Activated CD4-positive, alpha-beta T cell treated with anti-CD3 and anti-CD28 coated beads, Interleukin-10, Interleukin-2, amounts not matched to agents 100 ng/mL and 50 ng/mL, durations not matched to agents 16 hours and 8 hours (primary cell): ENCODE measurements around the gene PWP2.
"Not testable (repeated sequence)": the region's sequence is repeated elsewhere in the genome, so short reads cannot be mapped to it uniquely, and the experiment has no call there.

Experiments
- DNase-seq: peaks from one replicate; pipeline ENCODE4 v3.0.0-alpha.2; 2020

The PWP2 gene

DNA sequence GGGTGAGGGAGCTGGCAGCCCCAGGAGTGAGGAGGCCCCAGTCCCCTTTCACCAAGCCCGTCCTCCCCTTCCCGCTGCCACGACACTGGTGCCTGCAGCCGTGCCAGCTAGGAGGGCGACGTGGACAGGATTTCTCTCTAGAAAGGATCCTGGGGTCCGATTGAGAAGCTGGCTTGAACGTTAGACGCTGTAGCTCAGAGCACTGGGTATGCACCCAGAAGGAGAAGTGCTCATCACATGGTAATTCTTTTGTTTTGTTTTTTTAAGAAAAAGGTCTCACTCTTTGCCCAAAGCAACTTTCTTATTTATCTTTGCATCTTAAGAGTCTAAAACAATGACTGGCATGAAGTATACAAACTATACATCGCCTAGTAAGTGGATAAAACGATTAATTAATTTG, 60.3 kb downstream of the PWP2 start:
- DNase-seq: not testable (repeated sequence)

DNA sequence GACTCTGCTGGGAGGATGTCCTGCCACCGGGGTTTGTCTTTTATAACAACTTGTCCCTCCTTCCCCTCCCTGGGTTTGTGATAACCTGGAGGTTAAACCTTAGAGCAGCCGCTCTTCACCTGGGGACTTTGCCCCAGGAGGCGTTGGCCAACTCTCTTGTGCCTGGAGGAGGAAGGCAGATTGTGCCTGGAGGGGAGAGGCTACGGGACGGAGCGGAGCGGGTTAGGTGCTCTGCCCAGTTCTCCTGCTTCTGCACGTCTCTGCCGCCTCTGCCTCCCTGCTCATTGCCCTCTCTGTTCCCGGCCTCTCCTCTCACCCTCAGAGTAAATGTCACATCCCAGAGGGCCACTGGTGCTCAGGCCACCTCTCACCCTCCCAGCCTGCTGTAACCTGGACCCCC, 63.1 kb downstream of the PWP2 start:
- DNase-seq: not testable (repeated sequence)

DNA sequence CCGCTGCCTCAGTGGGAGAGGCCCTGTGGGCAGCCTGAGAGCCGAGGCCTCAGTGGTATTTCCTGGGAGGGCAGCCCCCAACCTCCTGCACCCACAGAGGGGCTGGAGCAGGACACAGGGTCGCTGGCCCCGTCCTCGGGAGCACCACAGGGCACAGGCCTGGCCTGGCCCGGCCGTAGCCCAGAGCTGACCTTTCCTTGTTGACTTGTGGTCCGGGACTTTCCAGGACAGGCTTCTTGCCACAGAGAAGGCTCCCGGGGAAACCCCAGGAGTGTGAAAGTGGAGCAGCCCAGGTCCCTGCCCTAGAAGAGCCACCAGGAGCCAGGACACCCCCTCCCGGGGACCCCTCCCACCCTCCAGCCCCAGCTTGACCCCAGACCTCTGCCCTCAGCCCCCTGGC, 63.7 kb downstream of the PWP2 start:
- not testable (repeated sequence) for DNase-seq

DNA sequence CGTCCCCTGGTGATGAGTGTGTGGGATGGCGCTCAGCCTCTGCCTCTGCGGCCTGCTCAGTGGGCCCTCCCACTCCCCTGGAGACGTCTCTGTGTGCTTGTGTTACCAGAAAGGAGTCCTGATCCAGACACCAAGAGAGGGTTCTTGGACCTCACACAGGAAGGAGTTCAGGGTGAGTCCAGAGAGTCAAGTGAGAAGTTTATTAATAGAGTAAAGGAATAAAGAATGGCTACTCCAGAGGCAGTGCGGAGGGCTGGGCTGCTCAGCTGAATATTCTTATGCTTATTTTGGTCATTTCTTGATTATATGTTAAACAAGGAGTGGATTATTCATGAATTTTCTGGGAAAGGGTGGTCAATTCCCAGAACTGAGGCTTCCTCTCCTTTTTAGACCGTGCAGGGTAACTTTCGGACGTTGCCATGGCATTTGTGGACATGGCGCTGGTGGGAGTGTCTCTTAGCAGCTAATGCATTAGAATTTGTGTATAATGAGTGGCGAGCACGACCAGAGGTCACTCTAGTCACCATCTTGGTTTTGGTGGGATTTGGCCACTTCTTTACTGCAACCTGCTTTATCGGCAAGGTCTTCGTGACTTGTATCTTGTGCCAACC, 64.9 kb downstream of the PWP2 start:
- DNase-seq: not testable (repeated sequence)

DNA sequence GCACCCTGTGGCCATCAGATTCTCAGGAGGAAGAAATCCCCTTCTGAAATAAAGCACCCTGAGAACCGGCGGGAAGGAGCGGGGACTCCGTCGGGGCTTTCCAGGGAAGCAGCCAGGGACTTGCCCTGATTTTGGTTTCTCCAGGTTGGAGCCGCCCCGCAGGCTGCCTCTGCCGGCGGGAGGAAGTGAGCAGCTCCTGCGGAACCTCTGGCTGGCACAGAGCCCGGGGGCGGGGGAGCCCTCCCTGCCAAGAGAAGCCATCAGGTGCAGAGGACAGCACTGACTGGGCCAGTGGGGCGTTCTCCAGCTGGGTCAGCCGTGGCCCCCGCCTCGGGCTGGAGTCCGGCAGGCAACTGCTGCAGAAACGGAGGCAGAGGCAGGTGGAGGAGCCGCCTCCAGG, 65.5 kb downstream of the PWP2 start:
- DNase-seq: not testable (repeated sequence)

DNA sequence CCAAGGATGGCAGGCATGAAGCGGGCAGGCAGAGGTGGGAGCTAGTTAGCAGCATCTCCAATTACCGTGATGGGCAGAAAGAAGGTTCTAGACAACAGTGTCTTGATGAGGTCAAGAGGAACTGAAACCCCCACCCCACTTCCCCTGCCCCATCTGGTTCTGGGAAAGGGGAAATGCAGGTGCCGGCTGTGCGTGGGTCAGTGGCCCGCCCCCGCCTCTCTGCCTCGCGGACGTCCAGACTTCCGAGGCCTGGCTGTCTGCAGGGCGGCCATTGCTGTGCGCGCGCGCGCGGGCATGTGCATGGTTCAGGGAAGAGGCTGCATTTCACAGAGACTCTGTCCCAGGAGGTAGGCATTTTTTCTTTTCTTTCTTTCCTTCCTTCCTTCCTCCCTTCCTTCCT, 68.0 kb downstream of the PWP2 start:
- DNase-seq: not testable (repeated sequence)

DNA sequence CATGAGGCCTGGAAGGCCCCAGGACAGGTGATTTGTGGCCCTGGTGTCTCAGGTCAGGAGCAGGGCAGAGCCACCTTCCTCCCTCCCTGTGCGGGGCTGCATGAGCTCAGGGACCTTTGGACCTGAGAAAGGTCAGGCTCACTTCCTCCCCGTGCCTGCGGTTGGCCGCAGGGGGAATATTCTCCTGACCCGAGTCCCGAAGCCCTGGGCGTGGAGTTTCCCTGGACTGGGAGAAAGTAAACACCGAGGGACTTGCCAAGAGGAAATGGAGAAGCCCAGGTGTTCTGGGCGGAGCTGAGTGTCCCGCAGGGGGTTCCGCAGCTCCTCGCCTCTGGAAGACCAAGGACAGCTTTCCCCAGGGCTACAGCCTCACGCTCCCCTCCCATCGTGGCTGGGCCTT, 68.9 kb downstream of the PWP2 start:
- DNase-seq: not testable (repeated sequence)
